Prostate gland (tissue), 2 donors: ENCODE data around the gene TBC1D22A. TPM values are rescaled to one million over a fixed set of nuclear protein-coding genes. Genes with fewer than 3 reads are reported as not detected.

Source experiments
- DNase-seq: peaks from one replicate; pipeline ENCODE4 v3.0.0-alpha.2; 2019; ENCODE audit warnings: low spot score
- H3K27ac ChIP-seq, 2 donors: fragments of 200-600 bp; sonication (generic); 2 replicates each; pipeline ENCODE4 v1.5.1; 2017 to 2019
- H3K27me3 ChIP-seq: fragments of 200-600 bp; sonication (generic); replicated peaks from 2 replicates; pipeline ENCODE4 v1.5.1; 2019; ENCODE audit not compliant: insufficient read depth
- H3K36me3 ChIP-seq, 2 donors: fragments of 200-600 bp; sonication (generic); 1 replicate in 1 of 2; 2 replicates in 1 of 2; pipeline versions ENCODE4 v1.5.1 to v1.8.1; 2017 to 2019
- H3K4me1 ChIP-seq: fragments of 200-600 bp; sonication (generic); replicated peaks from 2 replicates; pipeline ENCODE4 v1.5.1; 2019
- H3K4me3 ChIP-seq, 2 donors: fragments of 200-600 bp; sonication (generic); 2 replicates each; pipeline ENCODE4 v1.5.1; 2017 to 2019
- H3K9me3 ChIP-seq: fragments of 200-600 bp; sonication (generic); 2 replicates; pipeline ENCODE4 v1.5.1; 2017
- POLR2A ChIP-seq: fragments of 450-650 bp; IDR thresholded peaks from one replicate; pipeline ENCODE4 v1.6.1; 2016; ENCODE audit warnings: antibody characterized with exemption, mild to moderate bottlenecking
- POLR2AphosphoS5 ChIP-seq: sonication (generic); formaldehyde crosslinking; IDR thresholded peaks from one replicate; pipeline ENCODE4 v1.6.1; 2017; ENCODE audit warnings: antibody characterized with exemption
- whole genome bisulfite sequencing: methylation state at CpG from one replicate; pipeline ENCODE4 v1.1.5; 2018; 5-methylcytosine and 5-hydroxymethylcytosine counted together
- intact Hi-C: fragments of 100-400 bp; cut with DNase I; formaldehyde crosslinking; loops from one replicate; pipeline ENCODE4 v1.14.2; 2022
- total RNA-seq, 2 donors: library from RNA; depleted of rRNA; stranded (reverse); fragments of >200 nt; gene quantifications; one replicate each; pipeline ENCODE4 v1.1.0, GENCODE V29; 2016
- TF ChIP-seq, protein P1 (sequence below), 4 experiments: fragments of 200-600 bp in 2 of 4; fragments of 450-650 bp in 2 of 4; sonication (generic) in 2 of 4; IDR thresholded peaks; 1 replicate in 3 of 4; 2 replicates in 1 of 4; pipeline ENCODE4 v1.5.1; 2016 to 2019; ENCODE audit warnings: antibody characterized with exemption in 4 of 4, mild to moderate bottlenecking in 2 of 4, moderate library complexity in 2 of 4

TBC1D22A gene
- total RNA-seq, 2 donors from 2014 or later: 16.0 to 30.7 TPM

DNA sequence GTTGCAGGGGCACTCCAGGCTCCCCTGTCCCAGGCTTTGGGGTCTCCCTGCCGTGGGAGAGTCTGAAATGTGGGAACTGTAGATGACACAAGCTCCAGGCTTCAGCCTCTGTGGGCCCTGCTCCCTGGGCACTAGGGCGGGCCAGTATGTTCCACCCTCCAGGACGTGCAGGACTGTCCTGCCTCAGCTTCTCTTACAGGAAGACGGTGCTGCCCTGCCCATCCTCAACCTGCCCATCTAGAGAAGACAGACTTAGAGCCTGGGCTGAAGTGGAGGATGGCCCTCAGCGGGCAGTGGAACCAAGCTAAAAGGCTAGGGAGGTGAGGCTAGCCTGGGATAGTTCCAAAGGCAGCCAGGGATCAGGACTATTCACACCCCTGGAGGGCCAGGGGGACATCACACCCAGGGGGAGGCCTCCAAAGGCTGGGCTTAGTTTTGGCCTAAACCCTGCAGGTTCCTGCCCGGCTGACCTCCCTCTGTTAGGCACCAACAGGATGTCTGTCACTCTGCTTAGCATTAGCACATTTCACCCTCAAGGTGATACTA lies 20.4 kb upstream of the TBC1D22A start:
- intact Hi-C loops: no loop called here
- Histone ChIP-seq H3K27ac (no peak overlapping the region), H3K4me3 (no peak overlapping the region), H3K4me1 (peaks cover 5% of the 10 kb centered on the region), H3K36me3 (no peaks in the 10 kb centered on the region), H3K27me3 (no peaks in the 10 kb centered on the region), H3K9me3 (no peaks in the 10 kb centered on the region)
- WGBS: 93% methylated on average over 5 of the region's 6 CpGs
- DNase-seq: no peak
- TF ChIP-seq, protein P1, sequence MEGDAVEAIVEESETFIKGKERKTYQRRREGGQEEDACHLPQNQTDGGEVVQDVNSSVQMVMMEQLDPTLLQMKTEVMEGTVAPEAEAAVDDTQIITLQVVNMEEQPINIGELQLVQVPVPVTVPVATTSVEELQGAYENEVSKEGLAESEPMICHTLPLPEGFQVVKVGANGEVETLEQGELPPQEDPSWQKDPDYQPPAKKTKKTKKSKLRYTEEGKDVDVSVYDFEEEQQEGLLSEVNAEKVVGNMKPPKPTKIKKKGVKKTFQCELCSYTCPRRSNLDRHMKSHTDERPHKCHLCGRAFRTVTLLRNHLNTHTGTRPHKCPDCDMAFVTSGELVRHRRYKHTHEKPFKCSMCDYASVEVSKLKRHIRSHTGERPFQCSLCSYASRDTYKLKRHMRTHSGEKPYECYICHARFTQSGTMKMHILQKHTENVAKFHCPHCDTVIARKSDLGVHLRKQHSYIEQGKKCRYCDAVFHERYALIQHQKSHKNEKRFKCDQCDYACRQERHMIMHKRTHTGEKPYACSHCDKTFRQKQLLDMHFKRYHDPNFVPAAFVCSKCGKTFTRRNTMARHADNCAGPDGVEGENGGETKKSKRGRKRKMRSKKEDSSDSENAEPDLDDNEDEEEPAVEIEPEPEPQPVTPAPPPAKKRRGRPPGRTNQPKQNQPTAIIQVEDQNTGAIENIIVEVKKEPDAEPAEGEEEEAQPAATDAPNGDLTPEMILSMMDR (IDR thresholded peaks at IDR 0.05): no peak
- TF ChIP-seq POLR2AphosphoS5 (no peak), POLR2A (no peak)

DNA sequence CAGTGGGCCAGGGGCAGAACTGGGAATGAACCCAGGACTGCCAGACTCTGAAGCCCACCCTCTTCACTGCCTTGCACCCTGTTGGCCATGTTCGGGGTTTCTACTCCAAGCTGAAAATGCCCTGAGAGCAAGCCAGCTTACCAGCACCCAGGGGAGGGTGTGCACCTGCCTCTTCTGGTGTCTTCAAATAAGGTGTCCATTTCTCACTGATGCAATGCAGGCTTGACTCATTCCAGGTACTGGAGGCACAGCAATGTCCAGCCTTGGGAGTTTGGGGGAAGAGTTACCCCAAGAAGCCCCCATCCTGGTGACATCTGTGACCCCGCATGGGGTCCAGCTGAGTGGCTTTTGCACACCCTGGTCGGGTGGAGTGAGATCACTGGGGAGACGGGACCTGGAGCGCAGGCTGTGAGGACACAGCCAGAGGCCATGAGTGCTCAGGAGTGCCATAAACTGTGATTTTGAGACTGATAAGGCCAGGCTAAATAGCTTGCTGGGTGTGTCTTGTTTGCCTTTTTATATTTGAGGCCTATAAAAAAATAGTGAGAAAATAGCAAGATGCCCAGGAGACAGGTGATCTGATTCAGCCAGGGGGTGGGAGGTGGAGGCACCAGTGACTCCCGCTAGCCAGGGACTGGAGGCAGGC lies 19.8 kb upstream of the TBC1D22A start:
- Histone ChIP-seq H3K27ac (no peak overlapping the region), H3K36me3 (no peaks in the 10 kb centered on the region), H3K4me1 (peaks cover 5% of the 10 kb centered on the region), H3K27me3 (no peaks in the 10 kb centered on the region), H3K4me3 (no peak overlapping the region), H3K9me3 (no peaks in the 10 kb centered on the region)
- 38% methylated on average over 6 of the region's 6 CpGs for WGBS
- DNase-seq: no peak
- intact Hi-C loops: no loop called here
- TF ChIP-seq POLR2A (no peak), POLR2AphosphoS5 (peak; percentile 61)
- TF ChIP-seq, protein P1 (IDR thresholded peaks at IDR 0.05): no peak

DNA sequence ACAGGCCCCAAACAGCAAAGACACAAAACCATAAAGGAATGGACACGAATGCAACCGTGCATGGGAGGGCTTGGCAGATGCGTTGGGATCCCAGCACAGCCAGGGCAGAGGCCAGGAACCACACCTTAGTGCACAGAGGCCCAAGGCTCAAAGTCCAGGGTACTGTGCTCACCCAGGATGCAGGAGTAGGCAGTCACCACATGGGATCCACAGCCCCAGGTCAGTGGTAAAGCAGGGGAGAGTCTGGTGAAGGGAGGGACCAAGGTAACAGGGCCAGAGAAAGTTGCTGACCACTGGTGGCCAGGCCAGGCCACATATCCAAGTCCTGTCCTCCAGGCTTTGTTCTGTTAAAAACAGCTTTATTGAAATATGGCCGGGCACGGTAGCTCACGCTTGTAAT lies 17.9 kb upstream of the TBC1D22A start:
- TF ChIP-seq POLR2AphosphoS5 (no peak), POLR2A (no peak)
- TF ChIP-seq, protein P1 (IDR thresholded peaks at IDR 0.05): no peak
- no peak for DNase-seq
- intact Hi-C loops: no loop called here
- no peaks in the 10 kb centered on the region for H3K36me3 ChIP-seq
- no peak overlapping the region for H3K27ac ChIP-seq
- no peaks in the 10 kb centered on the region for H3K4me1 ChIP-seq
- 88% methylated on average over 6 of the region's 6 CpGs for WGBS
- H3K9me3 ChIP-seq: no peaks in the 10 kb centered on the region
- H3K27me3 ChIP-seq: peaks cover 12% of the 10 kb centered on the region
- H3K4me3 ChIP-seq: no peak overlapping the region

DNA sequence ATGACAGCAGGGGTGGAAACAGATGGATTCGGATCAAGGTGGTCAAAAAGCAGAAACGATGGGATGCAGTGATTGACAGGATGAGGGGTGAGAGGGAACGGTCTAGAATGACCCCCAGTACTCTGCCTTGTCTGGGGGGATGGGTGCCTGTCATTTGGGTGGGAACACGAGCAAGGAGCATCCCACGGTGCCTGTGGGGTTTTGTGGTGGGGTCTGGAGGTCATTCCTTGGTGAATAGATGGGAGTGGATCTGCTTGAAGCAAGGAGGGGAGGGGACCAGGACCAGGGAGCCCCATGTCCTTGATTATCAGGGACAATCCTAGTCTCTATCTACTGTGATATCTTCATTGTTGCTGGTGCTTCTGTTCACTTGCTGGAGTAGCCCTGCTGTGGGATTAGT lies 16.3 kb upstream of the TBC1D22A start:
- Histone ChIP-seq H3K4me1 (no peaks in the 10 kb centered on the region), H3K4me3 (no peak overlapping the region), H3K27me3 (peaks cover 12% of the 10 kb centered on the region), H3K36me3 (no peaks in the 10 kb centered on the region), H3K9me3 (no peaks in the 10 kb centered on the region), H3K27ac (no peak overlapping the region)
- no peak for DNase-seq
- no peak for TF ChIP-seq POLR2A
- TF ChIP-seq, protein P1 (IDR thresholded peaks at IDR 0.05): no peak
- no peak for TF ChIP-seq POLR2AphosphoS5
- whole genome bisulfite sequencing: 65% methylated on average over 5 of the region's 5 CpGs
- intact Hi-C loops: no loop called here

DNA sequence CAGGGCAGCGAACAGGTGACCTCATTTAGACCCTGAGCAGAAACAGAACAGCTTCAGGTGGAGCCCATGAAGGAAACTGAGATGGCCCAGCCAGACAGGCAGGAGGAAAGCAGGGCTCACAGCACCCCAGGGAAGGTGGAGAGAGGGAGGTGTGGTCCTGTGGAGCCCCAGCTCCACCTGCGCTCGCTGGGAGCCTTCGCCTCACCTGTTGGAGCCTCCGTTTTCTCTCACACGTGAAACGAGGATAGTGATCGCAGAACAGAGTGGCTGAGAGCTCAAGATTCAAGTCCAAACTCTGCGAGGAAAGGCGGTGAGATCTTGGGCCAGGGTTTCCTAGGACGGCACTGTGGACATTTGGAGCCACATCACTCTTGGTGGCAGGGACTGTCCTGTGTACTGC lies 15.8 kb upstream of the TBC1D22A start:
- Histone ChIP-seq H3K36me3 (no peaks in the 10 kb centered on the region), H3K9me3 (no peaks in the 10 kb centered on the region), H3K27ac (no peak overlapping the region), H3K27me3 (peaks cover 12% of the 10 kb centered on the region), H3K4me3 (no peak overlapping the region), H3K4me1 (no peaks in the 10 kb centered on the region)
- 77% methylated on average over 11 of the region's 11 CpGs for WGBS
- no peak for TF ChIP-seq POLR2AphosphoS5
- TF ChIP-seq, protein P1 (IDR thresholded peaks at IDR 0.05): no peak
- no peak for TF ChIP-seq POLR2A
- DNase-seq: no peak
- intact Hi-C loops: no loop called here
